Fibroblast of upper back skin (primary cell): ENCODE data around the gene SEPTIN11.
"Not testable (repeated sequence)": the region's sequence is repeated elsewhere in the genome, so short reads cannot be mapped to it uniquely, and the experiment has no call there.

Experiments used
- DNase-seq: peaks from one replicate; pipeline ENCODE4 v3.0.0-alpha.2; 2013

The SEPTIN11 gene

GRCh38 chr4:76952656-76953582 is 3.4 kb downstream of the SEPTIN11 start:
- no peak for DNase-seq

DNA sequence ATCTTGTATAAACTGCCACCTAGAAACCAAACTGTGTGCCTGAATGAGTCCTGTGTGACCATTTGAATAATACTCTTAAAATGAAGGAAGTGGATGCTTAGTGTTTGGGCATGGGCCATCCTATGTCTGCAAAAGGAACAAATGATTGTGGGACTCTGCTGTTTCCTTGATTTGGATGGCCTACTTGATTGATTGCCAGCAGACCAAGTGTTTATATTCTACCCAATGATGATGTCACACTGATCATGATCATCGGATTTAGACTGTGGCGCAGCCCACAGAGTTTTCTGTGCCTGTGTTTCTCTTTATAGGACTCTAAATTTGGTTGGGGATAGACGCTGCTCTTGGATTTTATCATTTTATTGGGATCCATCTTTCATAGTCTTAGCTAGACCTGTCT is 4.4 kb downstream of the SEPTIN11 start:
- DNase-seq: no peak

DNA sequence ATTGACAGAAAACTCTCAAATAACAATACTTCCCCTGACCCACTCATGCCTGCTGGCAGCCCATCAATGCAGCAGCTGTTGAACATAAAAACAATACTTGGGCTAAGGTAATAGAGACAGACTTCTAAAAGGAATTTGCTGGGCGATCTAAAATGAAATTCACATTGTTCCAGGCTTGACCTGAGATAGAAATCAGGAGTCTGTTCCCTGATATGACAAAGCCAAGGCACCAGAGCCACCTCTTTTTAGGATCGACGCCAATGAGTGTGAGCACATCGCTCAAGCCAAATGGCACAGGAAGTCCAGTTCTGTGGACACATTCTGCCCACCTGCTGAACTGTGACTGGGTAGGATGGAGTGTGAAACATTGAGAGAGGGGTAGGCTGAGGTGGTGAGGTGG is 4.9 kb downstream of the SEPTIN11 start:
- DNase-seq: no peak

DNA sequence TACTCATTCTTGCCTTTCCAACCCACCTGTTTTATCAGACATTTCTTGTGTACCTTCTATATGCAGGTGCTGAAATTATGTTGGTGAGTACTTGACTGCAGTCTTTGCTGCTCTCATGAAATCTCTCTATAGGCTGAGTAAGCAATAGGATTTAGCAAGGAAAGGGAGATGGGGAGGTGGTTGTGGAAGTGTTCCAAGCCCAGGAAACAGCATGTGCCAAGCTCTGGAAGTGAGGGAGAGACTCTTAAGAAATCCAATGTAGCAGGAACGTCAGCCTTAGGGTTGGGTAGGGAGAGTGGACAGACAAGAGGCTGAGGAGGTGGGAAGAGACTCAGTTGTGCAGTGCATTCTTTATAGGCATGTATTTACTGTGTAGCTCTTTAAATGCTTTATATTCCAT is 5.6 kb downstream of the SEPTIN11 start:
- DNase-seq: peak; percentile 70

GRCh38 chr4:76957004-76957738 is 7.6 kb downstream of the SEPTIN11 start:
- no peak for DNase-seq

GRCh38 chr4:76958891-76959290 is 9.3 kb downstream of the SEPTIN11 start:
- DNase-seq: no peak

- DNase-seq: no peak
Observed at GRCh38 chr4:76960014-76960413, 10.5 kb downstream of the SEPTIN11 start.

DNA sequence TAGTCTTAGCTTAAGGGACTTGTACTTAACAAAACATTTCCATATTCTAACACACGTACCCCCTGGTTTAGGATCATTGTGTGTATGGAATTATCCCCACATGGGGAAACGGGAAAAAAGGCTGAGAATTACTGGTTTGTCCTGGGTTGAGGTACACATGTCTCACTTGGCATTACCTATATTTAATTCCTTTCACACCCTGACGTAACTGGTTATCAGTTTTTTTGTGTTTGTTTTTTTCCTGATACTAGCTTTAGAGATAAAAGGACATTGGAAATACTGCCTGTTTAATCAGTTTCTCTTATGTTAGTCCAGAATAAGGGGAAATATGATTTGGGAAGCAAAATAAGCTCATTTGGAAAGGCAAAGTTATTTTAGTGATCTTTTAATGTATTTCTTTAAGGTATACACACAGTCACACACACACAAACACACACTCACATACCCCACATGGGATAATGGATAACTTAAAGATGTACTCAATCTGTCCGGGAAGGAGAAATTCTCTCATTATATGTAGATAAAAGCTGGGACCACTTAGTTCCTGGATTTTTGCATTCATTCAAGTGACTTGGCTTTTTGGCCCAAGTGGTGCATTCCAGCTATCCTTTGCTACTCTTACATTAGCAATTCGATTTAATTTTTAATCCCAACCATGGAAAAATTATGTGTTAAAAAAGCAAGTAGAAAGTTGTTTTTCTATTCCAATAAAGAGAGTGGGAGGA is 13.0 kb downstream of the SEPTIN11 start:
- DNase-seq: no peak

DNA sequence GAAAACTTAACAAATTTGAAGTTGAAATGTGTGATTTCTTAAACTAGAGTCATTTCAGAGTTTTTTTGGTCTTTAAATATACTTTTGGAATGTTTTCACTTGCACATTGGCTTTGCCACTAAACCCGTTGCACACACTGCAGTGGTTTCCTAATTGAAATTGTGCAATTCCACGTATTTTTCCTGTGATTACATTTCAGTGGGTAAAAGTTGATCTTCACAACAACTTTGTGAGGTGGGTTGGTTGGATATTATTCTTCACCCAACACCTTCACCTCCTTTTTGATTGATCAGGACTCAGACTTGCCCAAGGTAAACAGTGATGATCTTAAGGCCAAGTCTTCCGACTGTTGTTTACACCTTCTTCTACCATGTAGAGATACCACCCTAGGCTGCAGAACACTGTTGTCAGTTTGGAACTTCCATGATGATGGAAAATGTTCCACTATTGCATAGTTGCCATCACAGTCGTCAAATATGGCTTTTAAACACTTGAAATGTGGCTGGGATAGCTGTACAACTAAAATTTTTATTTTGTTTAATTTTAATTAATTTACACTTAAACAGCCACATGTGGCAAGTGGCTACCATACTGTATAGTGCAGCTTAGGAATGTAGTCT is 13.7 kb downstream of the SEPTIN11 start:
- no peak for DNase-seq

GRCh38 chr4:76963927-76964326 is 14.4 kb downstream of the SEPTIN11 start:
- DNase-seq: not testable (repeated sequence)

DNA sequence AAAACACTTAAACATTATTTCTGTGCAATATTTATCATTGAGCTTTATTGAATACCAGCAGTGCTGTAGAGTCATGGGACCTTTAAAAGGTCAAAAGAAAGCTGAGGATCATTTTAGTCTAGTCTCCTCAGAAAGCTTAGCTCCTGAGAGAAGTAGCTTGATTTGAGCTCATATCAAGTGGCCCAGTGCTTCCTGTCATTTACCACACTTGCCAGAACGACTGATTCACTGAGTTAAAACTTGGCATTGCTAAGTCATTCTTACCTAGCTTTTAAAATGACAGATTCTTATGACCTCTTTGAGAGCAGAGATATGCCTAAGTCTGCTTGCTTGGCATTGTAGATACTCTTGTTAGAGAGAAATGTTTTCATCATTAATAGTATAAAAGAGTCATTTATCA is 15.2 kb downstream of the SEPTIN11 start:
- no peak for DNase-seq

- no peak for DNase-seq
Observed at GRCh38 chr4:76965866-76966579, 16.5 kb downstream of the SEPTIN11 start.

DNA sequence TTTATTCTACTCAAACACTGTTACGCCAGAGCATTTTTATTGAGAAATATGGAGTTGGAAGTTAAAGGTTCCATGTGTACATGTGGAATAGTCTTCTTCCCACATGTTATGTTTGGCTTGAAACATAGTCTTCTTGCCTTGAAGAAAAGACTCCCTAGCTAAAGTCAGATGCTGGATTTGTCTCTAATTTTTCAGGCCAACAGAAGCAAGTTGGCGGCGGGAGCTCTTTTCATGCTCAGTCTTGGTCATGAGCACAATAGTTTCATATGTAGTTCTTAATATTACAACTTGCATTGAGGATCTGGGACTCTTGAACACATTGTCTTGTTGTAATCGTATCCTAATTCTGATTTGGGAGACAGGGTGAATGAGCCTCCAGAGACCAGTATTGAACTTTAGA is 19.4 kb downstream of the SEPTIN11 start:
- DNase-seq: no peak

GRCh38 chr4:76969495-76969894 is 19.9 kb downstream of the SEPTIN11 start:
- no peak for DNase-seq

DNA sequence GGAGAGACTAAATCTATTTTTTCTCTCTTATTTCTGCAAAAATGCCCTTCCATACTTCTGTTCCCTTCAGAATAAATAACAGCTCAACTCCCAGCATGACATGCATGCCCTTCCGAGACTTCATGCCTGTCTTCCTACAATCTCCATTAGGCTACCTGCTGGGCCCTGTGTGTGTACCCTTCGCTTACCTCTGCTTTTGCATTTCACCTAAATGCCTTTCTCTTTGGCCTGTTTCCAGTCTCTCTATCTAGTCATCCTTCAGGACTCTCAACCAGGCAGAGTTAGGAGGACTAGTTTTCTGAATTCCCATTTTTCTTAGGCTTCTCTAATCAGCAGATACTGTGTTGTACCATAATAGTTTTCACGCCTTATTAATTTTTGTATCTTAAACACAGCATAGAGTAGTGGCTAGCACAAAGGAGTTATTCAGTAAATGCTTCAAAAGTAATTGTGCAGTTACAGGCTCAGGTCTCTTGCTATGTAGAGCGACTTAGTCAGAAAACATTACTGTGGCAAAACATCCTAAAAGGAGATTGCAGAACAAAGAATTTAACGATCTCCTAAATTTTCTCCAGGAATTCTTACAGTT is 20.5 kb downstream of the SEPTIN11 start:
- DNase-seq: no peak

GRCh38 chr4:76972306-76972705 is 22.8 kb downstream of the SEPTIN11 start:
- DNase-seq: no peak

DNA sequence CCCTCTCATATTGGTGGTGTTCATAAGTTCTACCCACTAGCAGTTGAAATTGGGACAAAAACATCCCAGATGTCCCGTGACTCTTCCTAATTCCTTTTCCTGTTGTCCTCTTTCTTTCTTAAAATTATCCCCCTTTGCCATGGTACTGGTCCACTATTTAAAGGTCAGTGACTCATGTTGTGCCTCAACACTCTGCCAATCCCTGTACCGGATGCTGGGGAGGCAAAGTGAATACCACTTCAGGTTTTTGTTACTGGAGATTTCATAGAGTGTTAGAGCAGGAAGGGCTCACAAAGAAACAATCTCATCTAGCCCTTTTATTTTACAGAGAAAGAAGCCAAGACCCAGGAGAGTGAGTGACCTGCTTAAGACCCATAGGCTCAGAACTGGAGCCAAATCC is 24.6 kb downstream of the SEPTIN11 start:
- DNase-seq: no peak

- no peak for DNase-seq
Observed at GRCh38 chr4:76977113-76977512, 27.6 kb downstream of the SEPTIN11 start.

GRCh38 chr4:76977736-76978350 is 28.3 kb downstream of the SEPTIN11 start:
- DNase-seq: peak; percentile 78

- no peak for DNase-seq
Observed at GRCh38 chr4:76979236-76979635, 29.7 kb downstream of the SEPTIN11 start.

- no peak for DNase-seq
Observed at GRCh38 chr4:76980261-76980660, 30.7 kb downstream of the SEPTIN11 start.
